Measurements from ENCODE around the gene RNU2-1. TPM values are rescaled to one million over a fixed set of nuclear protein-coding genes. Genes with fewer than 3 reads are reported as not detected.
"Not testable (repeated sequence)": the region's sequence is repeated elsewhere in the genome, so short reads cannot be mapped to it uniquely, and the experiment has no call there.

RNU2-1 gene
- total RNA-seq, 2 experiments from 2014 or later, result 3,772 to 4,070 TPM

GRCh38 chr17:43211123-43211479, 22.7 kb downstream of the RNU2-1 start:
- Mint-ChIP-seq H3K36me3 (ENCODE audit: low read depth) (peaks cover 25% of the 10 kb centered on the region), H3K27me3 (no peaks in the 10 kb centered on the region), H3K27ac (peak overlapping the region; percentile 90), H3K9me3 (no peaks in the 10 kb centered on the region), H3K4me3 (peak overlapping the region; percentile 98), H3K4me1 (ENCODE audit: low read depth) (peaks cover 27% of the 10 kb centered on the region)
- intact Hi-C loops (cut with micrococcal nuclease), result loop anchor here (5.0 to 10.0 kb wide), 2 partner anchors 39 to 196 kb away; partner anchors contain the start of gene NBR1
- no peak for ATAC-seq
- DNase-seq, result no peak
- ChIA-PET CTCF (interaction anchor here (1.2 to 1.4 kb wide), 2 partner anchors 11 to 39 kb away, joined by 3 to 8 read pairs; no protein-coding TSS in a partner anchor), POLR2A (interaction anchor here (0.6 to 5.9 kb wide), 10 partner anchors 9 to 187 kb away, joined by 3 to 86 read pairs (median 4); partner anchors contain the start of genes BRCA1 and NBR1)
- no peak for TF ChIP-seq CTCF (IDR thresholded peaks at IDR 0.05)

- intact Hi-C loops (cut with micrococcal nuclease), result loop anchor here (5.0 to 10.0 kb wide), 2 partner anchors 38 to 196 kb away; partner anchors contain the start of gene NBR1
- H3K4me3 Mint-ChIP-seq, result peak overlapping the region; percentile 98
- peaks cover 23% of the 10 kb centered on the region for H3K4me1 Mint-ChIP-seq (ENCODE audit: low read depth)
- peak overlapping the region; percentile 90 for H3K27ac Mint-ChIP-seq
- ChIA-PET CTCF (interaction anchor here (1.4 kb wide), 1 partner anchor 39 kb away, joined by 3 read pairs; no protein-coding TSS in a partner anchor), POLR2A (interaction anchor here (0.6 to 5.9 kb wide), 4 partner anchors 39 to 186 kb away, joined by 3 to 86 read pairs (median 12); partner anchors contain the start of genes BRCA1 and NBR1)
- H3K36me3 Mint-ChIP-seq (ENCODE audit: low read depth), result peaks cover 21% of the 10 kb centered on the region
- ATAC-seq (no peak), DNase-seq (no peak)
- no peaks in the 10 kb centered on the region for H3K9me3 Mint-ChIP-seq
- no peaks in the 10 kb centered on the region for H3K27me3 Mint-ChIP-seq
- no peak for TF ChIP-seq CTCF (IDR thresholded peaks at IDR 0.05)
These were observed 23.2 kb downstream of the RNU2-1 start for GRCh38 chr17:43210576-43210975.

GRCh38 chr17:43203013-43203412, 30.8 kb downstream of the RNU2-1 start:
- intact Hi-C loops (cut with micrococcal nuclease); DNase-seq; H3K27me3 Mint-ChIP-seq; H3K27ac Mint-ChIP-seq; H3K9me3 Mint-ChIP-seq; H3K4me1 Mint-ChIP-seq (ENCODE audit: low read depth); H3K4me3 Mint-ChIP-seq; ATAC-seq: not testable (repeated sequence)
- ChIA-PET CTCF (interaction anchor here (1.4 kb wide), 1 partner anchor 13 kb away, joined by 3 read pairs; no protein-coding TSS in a partner anchor), POLR2A (interaction anchor here (0.9 to 1.2 kb wide), 2 partner anchors 8 to 33 kb away, joined by 3 to 4 read pairs; partner anchors contain the start of gene TMEM106A)
- H3K36me3 Mint-ChIP-seq (ENCODE audit: low read depth), result peaks cover 36% of the 10 kb centered on the region

- DNase-seq (peak; percentile 48), ATAC-seq (peak; percentile 77)
- ChIA-PET CTCF (interaction anchor here (0.6 to 1.5 kb wide), 8 partner anchors 11 to 99 kb away, joined by 3 to 8 read pairs (median 4); partner anchors contain the start of genes NBR1 and TMEM106A), POLR2A (interaction anchor here (0.6 to 2.3 kb wide), 6 partner anchors 11 to 236 kb away, joined by 3 to 16 read pairs (median 3); no protein-coding TSS in a partner anchor)
- TF ChIP-seq CTCF (IDR thresholded peaks at IDR 0.05), result no peak
- H3K36me3 Mint-ChIP-seq (ENCODE audit: low read depth), result peaks cover 43% of the 10 kb centered on the region
- intact Hi-C loops (cut with micrococcal nuclease), result no loop called here
- peak overlapping the region; percentile 76 for H3K27ac Mint-ChIP-seq
- no peak overlapping the region for H3K4me3 Mint-ChIP-seq
- H3K4me1 Mint-ChIP-seq (ENCODE audit: low read depth), result peaks cover 9% of the 10 kb centered on the region
- no peaks in the 10 kb centered on the region for H3K27me3 Mint-ChIP-seq
- H3K9me3 Mint-ChIP-seq, result no peaks in the 10 kb centered on the region
These were observed 33.6 kb downstream of the RNU2-1 start for GRCh38 chr17:43200127-43200526.

GRCh38 chr17:43199633-43200032, 34.1 kb downstream of the RNU2-1 start:
- intact Hi-C loops (cut with micrococcal nuclease), result no loop called here
- H3K4me3 Mint-ChIP-seq, result no peak overlapping the region
- ATAC-seq, result peak; percentile 68

More at GRCh38 chr17:43199633-43200032, 34.1 kb downstream of the RNU2-1 start:
- Mint-ChIP-seq H3K9me3 (no peaks in the 10 kb centered on the region), H3K27me3 (no peaks in the 10 kb centered on the region), H3K4me1 (ENCODE audit: low read depth) (peaks cover 9% of the 10 kb centered on the region), H3K36me3 (ENCODE audit: low read depth) (peaks cover 45% of the 10 kb centered on the region), H3K27ac (peak overlapping the region; percentile 76)
- CTCF ChIA-PET, result interaction anchor here (0.6 to 1.5 kb wide), 9 partner anchors 12 to 494 kb away, joined by 3 to 8 read pairs (median 4); partner anchors contain the start of genes NBR1 and TMEM106A
- no peak for TF ChIP-seq CTCF (IDR thresholded peaks at IDR 0.05)
- POLR2A ChIA-PET, result interaction anchor here (0.6 to 2.3 kb wide), 6 partner anchors 10 to 236 kb away, joined by 3 to 16 read pairs (median 3); no protein-coding TSS in a partner anchor
- DNase-seq, result no peak
